ENCODE data around the gene UBE2J2.

GRCh38 chr1:1216770-1217620 is 56.7 kb downstream of the UBE2J2 start:
- no peak for TF ChIP-seq MAX (IDR thresholded peaks at IDR 0.05)
- TF ChIP-seq FOXM1 (IDR thresholded peaks at IDR 0.05; ENCODE audit: borderline replicate concordance, low read depth) = no peak
- no peak for TF ChIP-seq CREB1 (IDR thresholded peaks at IDR 0.05; ENCODE audit: low read depth)
- no peak for TF ChIP-seq TAF1 (IDR thresholded peaks at IDR 0.05; ENCODE audit: low read depth)
- no peak for TF ChIP-seq RAD21 (IDR thresholded peaks at IDR 0.05; ENCODE audit: low read depth)
- no peak for TF ChIP-seq TCF12 (IDR thresholded peaks at IDR 0.05; ENCODE audit: low read depth)
- TF ChIP-seq EGR1 (IDR thresholded peaks at IDR 0.05) = no peak
- TF ChIP-seq REST (IDR thresholded peaks at IDR 0.05; ENCODE audit: low read depth) = no peak
- no peak for TF ChIP-seq ZBTB7A (IDR thresholded peaks at IDR 0.05; ENCODE audit: low read depth)
- no peak for TF ChIP-seq EP300 (IDR thresholded peaks at IDR 0.05; ENCODE audit: borderline replicate concordance)
- TF ChIP-seq YY1 (IDR thresholded peaks at IDR 0.05; ENCODE audit: low read depth) = no peak
- no peak for TF ChIP-seq CEBPB (IDR thresholded peaks at IDR 0.05)
- no peak for TF ChIP-seq USF1 (IDR thresholded peaks at IDR 0.05)
- no peak for TF ChIP-seq TEAD4 (IDR thresholded peaks at IDR 0.05)
